HepG2 (cell line): Measurements from ENCODE around the gene DPH1. TPM values are rescaled to one million over a fixed set of nuclear protein-coding genes. Genes with fewer than 3 reads are reported as not detected.

ENCODE experiments used
- DMAP1 ChIP-seq: IDR thresholded peaks from 2 replicates; pipeline ENCODE4 v1.6.1; 2016
- E2F1 ChIP-seq: sonication (generic); formaldehyde crosslinking; IDR thresholded peaks from 2 replicates; pipeline ENCODE4 v1.5.0; 2020; ENCODE audit warnings: missing genetic modification reagents
- HDAC1 ChIP-seq: sonication (generic); formaldehyde crosslinking; IDR thresholded peaks from 2 replicates; pipeline ENCODE4 v1.5.1; 2020; ENCODE audit warnings: mild to moderate bottlenecking, missing genetic modification reagents
- HIC2 ChIP-seq: sonication (generic); formaldehyde crosslinking; IDR thresholded peaks from 2 replicates; pipeline ENCODE4 v1.9.0; 2022; ENCODE audit warnings: low read depth, missing genetic modification reagents
- NFAT5 ChIP-seq: sonication (generic); formaldehyde crosslinking; IDR thresholded peaks from 2 replicates; pipeline ENCODE4 v1.4.0; 2020; ENCODE audit warnings: missing genetic modification reagents
- NR0B2 ChIP-seq: sonication (generic); formaldehyde crosslinking; IDR thresholded peaks from 2 replicates; pipeline ENCODE4 v1.4.0; 2020; ENCODE audit warnings: mild to moderate bottlenecking, missing genetic modification reagents
- RAD51 ChIP-seq: fragments of 450-650 bp; IDR thresholded peaks from 2 replicates; pipeline ENCODE4 v1.6.1; 2016; ENCODE audit warnings: borderline replicate concordance
- SRSF1 ChIP-seq: fragments of 200-400 bp; formaldehyde crosslinking; optimal IDR thresholded peaks from 2 replicates; pipeline ENCODE3; 2017; ENCODE audit warnings: mild to moderate bottlenecking, low read depth, low read length, moderate library complexity
- SRY ChIP-seq: sonication (generic); formaldehyde crosslinking; IDR thresholded peaks from 2 replicates; pipeline ENCODE4 v1.8.0; 2022; ENCODE audit warnings: mild to moderate bottlenecking, missing genetic modification reagents
- THAP8 ChIP-seq: sonication (generic); formaldehyde crosslinking; IDR thresholded peaks from 2 replicates; pipeline ENCODE4 v1.5.1; 2020; ENCODE audit warnings: missing genetic modification reagents, mild to moderate bottlenecking, borderline replicate concordance
- ZBTB1 ChIP-seq: sonication (generic); formaldehyde crosslinking; IDR thresholded peaks from 2 replicates; pipeline ENCODE4 v1.4.0; 2020; ENCODE audit warnings: missing genetic modification reagents, borderline replicate concordance
- ZBTB46 ChIP-seq: sonication (generic); formaldehyde crosslinking; IDR thresholded peaks from 2 replicates; pipeline ENCODE4 v1.4.0; 2020; ENCODE audit warnings: mild to moderate bottlenecking, missing genetic modification reagents, borderline replicate concordance
- ZKSCAN5 ChIP-seq: sonication (generic); formaldehyde crosslinking; IDR thresholded peaks from 2 replicates; pipeline ENCODE4 v1.5.1; 2020; ENCODE audit warnings: mild to moderate bottlenecking, missing genetic modification reagents
- ZNF17 ChIP-seq: sonication (generic); formaldehyde crosslinking; IDR thresholded peaks from 2 replicates; pipeline ENCODE4 v1.5.0; 2020; ENCODE audit warnings: mild to moderate bottlenecking, missing genetic modification reagents
- ZNF207 ChIP-seq: fragments of 450-650 bp; IDR thresholded peaks from 2 replicates; pipeline ENCODE4 v1.6.1; 2016; ENCODE audit warnings: antibody characterized with exemption, borderline replicate concordance
- ZNF44 ChIP-seq: sonication (generic); formaldehyde crosslinking; IDR thresholded peaks from 2 replicates; pipeline ENCODE4 v1.5.1; 2020; ENCODE audit warnings: mild to moderate bottlenecking, missing genetic modification reagents
- ZNF781 ChIP-seq: sonication (generic); formaldehyde crosslinking; IDR thresholded peaks from 2 replicates; pipeline ENCODE4 v1.5.1; 2020; ENCODE audit warnings: borderline replicate concordance, mild to moderate bottlenecking, missing genetic modification reagents; ENCODE audit errors: not compliant biosample characterization
- polyA plus RNA-seq, 8 experiments: library from polyadenylated mRNA; depleted of rRNA in 3 of 8; stranded (reverse) in 7 of 8; unstranded in 1 of 8; fragments of >200 nt; fragmentation: Illumina TruSeq in 4 of 8; extraction: Trizol in 4 of 8; gene quantifications; 2 replicates each; pipeline versions ENCODE4 v1.2.1 to v1.2.3, GENCODE V29; 2011 to 2016; ENCODE audit warnings: low read depth in 4 of 8, missing spikeins in 1 of 8, mixed read lengths in 1 of 8; ENCODE audit not compliant: insufficient read depth in 1 of 8
- total RNA-seq, 5 experiments: library from RNA; depleted of rRNA; stranded (reverse); fragments of >200 nt; fragmentation: Illumina TruSeq; extraction: Trizol; gene quantifications; 2 replicates each; pipeline ENCODE4 v1.2.3, GENCODE V29; 2016; ENCODE audit warnings: low read depth in 1 of 5

The DPH1 gene
- total and polyA plus RNA-seq, 2 of the 13 experiments (the other 11 are each of a cell fraction or from before 2014, with no cell fraction given): 25.3 to 42.8 TPM

GRCh38 chr17:2041561-2042389, 11.8 kb downstream of the DPH1 start, which contains the start of gene OVCA2 (continued):
- TF ChIP-seq NFAT5: no peak
- TF ChIP-seq E2F1: peak; percentile 65; the same call in 1 of the 2 replicates
- no peak for TF ChIP-seq SRSF1
- peak; percentile 66; the same call in 1 of the 2 replicates for TF ChIP-seq DMAP1
- no peak for TF ChIP-seq RAD51
- no peak for TF ChIP-seq ZKSCAN5 (CRISPR knock-in tag)
- no peak for TF ChIP-seq ZBTB1 (CRISPR knock-in tag)
- 0 out of 2 replicates have a peak, but pooled peaks have one; percentile 23 for TF ChIP-seq HIC2
- TF ChIP-seq ZNF207: no peak
- no peak for TF ChIP-seq THAP8
- no peak for TF ChIP-seq ZNF17 (CRISPR knock-in tag)
- no peak; the same call in 1 of the 2 replicates for TF ChIP-seq NR0B2 (CRISPR knock-in tag)
- TF ChIP-seq HDAC1: peak; percentile 72; the same call in 1 of the 2 replicates
- no peak for TF ChIP-seq ZNF781
- no peak for TF ChIP-seq ZNF44
- no peak; the same call in 1 of the 2 replicates for TF ChIP-seq ZBTB46 (CRISPR knock-in tag)
- TF ChIP-seq SRY (CRISPR knock-in tag): 0 out of 2 replicates have a peak, but pooled peaks have one; percentile 73
